C4-2B (cell line): ENCODE measurements around the gene MCFD2.

Source experiments
- CTCF ChIP-seq: fragments of 450-650 bp; conservative IDR thresholded peaks from 2 replicates; pipeline ENCODE4 v1.5.1; 2017; ENCODE audit warnings: mild to moderate bottlenecking
- ZFX ChIP-seq: fragments of 450-650 bp; IDR thresholded peaks from 2 replicates; pipeline ENCODE4 v1.6.1; 2017

- TF ChIP-seq CTCF (no peak), ZFX (no peak)
These were observed 5.7 kb downstream of the MCFD2 start for GRCh38 chr2:46909771-46910419.
